GM12878 (cell line): ENCODE results near the gene TPD52L2. TPM values are rescaled to one million over a fixed set of nuclear protein-coding genes. Genes with fewer than 3 reads are reported as not detected.

Experiments used
- ATAC-seq: fragments of 200-7000 bp; cut with Tn5 transposase; 3 replicates; pipeline ENCODE4 v1.9.1; 2020; ENCODE audit warnings: mild to moderate bottlenecking, moderate library complexity
- BruUV-seq: library from RNA; stranded (reverse); fragments of 400-500 nt; replicated peaks from 2 replicates; lab custom pipeline; 2021; lab: Mats Ljungman, UMichigan
- CTCF ChIA-PET: fragments of 300-600 bp; sonication (Branson Sonifier 250); formaldehyde crosslinking; extraction: SDS; loops from one replicate; lab custom pipeline; 2021; ENCODE audit warnings: inconsistent platforms; lab: Yijun Ruan, JAX
- POLR2A ChIA-PET: fragments of 350-600 bp; formaldehyde crosslinking; extraction: SDS; loops from one replicate; lab custom pipeline; 2021; ENCODE audit warnings: inconsistent platforms; lab: Charles Lee
- RAD21 ChIA-PET: fragments of 300-600 bp; sonication (Branson Sonifier 250); formaldehyde crosslinking; loops from one replicate; lab custom pipeline; 2023; ENCODE audit warnings: antibody characterized with exemption; ENCODE audit not compliant: unreplicated experiment; lab: Charles Lee
- SMC1A ChIA-PET: fragments of 300-600 bp; sonication (Branson Sonifier 250); formaldehyde crosslinking; loops from one replicate; lab custom pipeline; 2023; ENCODE audit not compliant: unreplicated experiment, uncharacterized antibody; lab: Charles Lee
- DNase-seq: peaks from one replicate; pipeline ENCODE4 v3.0.0-alpha.2; 2011; ENCODE audit warnings: low read depth, low spot score
- FAIRE-seq: peaks from 3 replicates; lab custom pipeline; 2011; peaks lifted over from hg19 to GRCh38; lab: Jason Lieb, UNC
- H2AFZ ChIP-seq: 2 replicates; pipeline ENCODE4 v1.6.0; 2011; ENCODE audit warnings: low read depth, low read length, control low read depth; ENCODE audit not compliant: control insufficient read depth
- H3K27ac ChIP-seq: 2 replicates; pipeline ENCODE4 v1.5.1; 2011; ENCODE audit warnings: control low read depth; ENCODE audit not compliant: control insufficient read depth, insufficient read depth
- H3K27me3 ChIP-seq, 2 experiments: replicated peaks in 1 of 2; 2 replicates each; pipeline versions ENCODE4 v1.6.0 to v1.6.1; 2011; ENCODE audit warnings: low read length in 1 of 2; ENCODE audit not compliant: control insufficient read depth in 2 of 2, insufficient read depth in 2 of 2
- H3K36me3 ChIP-seq, 2 experiments: 2 replicates each; pipeline ENCODE4 v1.5.1; 2011; ENCODE audit warnings: low read length in 1 of 2; ENCODE audit not compliant: control insufficient read depth in 2 of 2, insufficient read depth in 2 of 2
- H3K4me1 ChIP-seq: 2 replicates; pipeline ENCODE4 v1.6.1; 2011; ENCODE audit warnings: mild to moderate bottlenecking, low read length, moderate library complexity, mixed read lengths; ENCODE audit not compliant: control insufficient read depth, insufficient read depth
- H3K4me2 ChIP-seq: 2 replicates; pipeline ENCODE4 v1.6.0; 2011; ENCODE audit warnings: control low read depth; ENCODE audit not compliant: control insufficient read depth, insufficient read depth
- H3K4me3 ChIP-seq: fragments of 200-600 bp; sonication (generic); 2 replicates; pipeline ENCODE4 v1.5.1; 2016
- H3K79me2 ChIP-seq: 2 replicates; pipeline ENCODE4 v1.6.0; 2011; ENCODE audit warnings: low read length; ENCODE audit not compliant: control insufficient read depth, insufficient read depth
- H3K9ac ChIP-seq: 2 replicates; pipeline ENCODE4 v1.8.0; 2011; ENCODE audit warnings: low read length, control low read depth, mixed read lengths; ENCODE audit not compliant: control insufficient read depth, insufficient read depth
- H3K9me3 ChIP-seq: replicated peaks from 3 replicates; pipeline ENCODE4 v1.5.1; 2011; ENCODE audit warnings: mild to moderate bottlenecking, low read length; ENCODE audit not compliant: control insufficient read depth, insufficient read depth
- H4K20me1 ChIP-seq: 2 replicates; pipeline ENCODE4 v1.6.0; 2011; ENCODE audit not compliant: control insufficient read depth, insufficient read depth
- EGR1 ChIP-seq, 2 experiments: IDR thresholded peaks; 1 replicate in 1 of 2; 2 replicates in 1 of 2; pipeline ENCODE4 v1.6.1; 2011 to 2012; ENCODE audit warnings: low read depth in 2 of 2, low read length in 2 of 2, borderline replicate concordance in 1 of 2, mild to moderate bottlenecking in 1 of 2, moderate library complexity in 1 of 2
- MEF2A ChIP-seq: IDR thresholded peaks from 2 replicates; pipeline ENCODE4 v1.6.1; 2011; ENCODE audit warnings: low read depth, mild to moderate bottlenecking, low read length, moderate library complexity; ENCODE audit not compliant: insufficient read depth
- POU2F2 ChIP-seq: IDR thresholded peaks from 3 replicates; pipeline ENCODE4 v1.6.1; 2011; ENCODE audit warnings: low read depth, mild to moderate bottlenecking, low read length, borderline replicate concordance
- TCF12 ChIP-seq: IDR thresholded peaks from 2 replicates; pipeline ENCODE4 v1.6.1; 2011; ENCODE audit warnings: low read depth, mild to moderate bottlenecking, low read length
- WGBS: methylation state at CpG from one replicate; pipeline ENCODE4 v1.1.6; 2016; ENCODE audit warnings: low lambda C conversion rate; ENCODE audit not compliant: insufficient replicate concordance, insufficient coverage; ENCODE audit errors: missing lambda C conversion rate; 5-methylcytosine and 5-hydroxymethylcytosine counted together
- in situ Hi-C: fragments of 300-500 bp; cut with MboI; formaldehyde crosslinking; loops from 9 replicates; pipeline ENCODE4 v1.14.3; 2018; ENCODE audit warnings: mixed read lengths
- intact Hi-C: fragments of 100-400 bp; cut with micrococcal nuclease; formaldehyde crosslinking; loops from one replicate; pipeline ENCODE4 v1.14.2; 2022; ENCODE audit not compliant: unreplicated experiment
- polyA plus RNA-seq, 11 experiments: library from polyadenylated mRNA; depleted of rRNA in 4 of 11; unstranded in 6 of 11; stranded (reverse) in 5 of 11; fragments of >200 nt; fragmentation: Nextera tagmentation in 4 of 11; fragmentation: Illumina TruSeq in 1 of 11; extraction: Ambion mirVana in 4 of 11; extraction: Trizol in 1 of 11; gene quantifications; 1 replicate in 1 of 11; 2 replicates in 10 of 11; pipeline versions ENCODE4 v1.2.1 to v1.2.3, GENCODE V29; 2011 to 2016; ENCODE audit warnings: inconsistent platforms in 2 of 11, missing spikeins in 2 of 11, low read depth in 1 of 11
- total RNA-seq, 4 experiments: library from RNA; depleted of rRNA in 3 of 4; stranded (reverse); fragments of >200 nt in 3 of 4; fragmentation: Illumina TruSeq in 1 of 4; extraction: Trizol in 1 of 4; gene quantifications; 2 replicates each; pipeline versions ENCODE4 v1.2.1 to v1.2.3, GENCODE V29; 2013 to 2021
- TF ChIP-seq, protein P1 (sequence below): fragments of 450-650 bp; IDR thresholded peaks from 2 replicates; pipeline ENCODE4 v1.6.1; 2018; ENCODE audit warnings: mild to moderate bottlenecking, low read depth, moderate library complexity; ENCODE audit not compliant: partially characterized antibody

TPD52L2 gene
- total and polyA plus RNA-seq, 10 of the 15 experiments (the other 5 are each of a cell fraction or from before 2014, with no cell fraction given) = 1.6 to 71.0 (median 46.3) TPM

DNA sequence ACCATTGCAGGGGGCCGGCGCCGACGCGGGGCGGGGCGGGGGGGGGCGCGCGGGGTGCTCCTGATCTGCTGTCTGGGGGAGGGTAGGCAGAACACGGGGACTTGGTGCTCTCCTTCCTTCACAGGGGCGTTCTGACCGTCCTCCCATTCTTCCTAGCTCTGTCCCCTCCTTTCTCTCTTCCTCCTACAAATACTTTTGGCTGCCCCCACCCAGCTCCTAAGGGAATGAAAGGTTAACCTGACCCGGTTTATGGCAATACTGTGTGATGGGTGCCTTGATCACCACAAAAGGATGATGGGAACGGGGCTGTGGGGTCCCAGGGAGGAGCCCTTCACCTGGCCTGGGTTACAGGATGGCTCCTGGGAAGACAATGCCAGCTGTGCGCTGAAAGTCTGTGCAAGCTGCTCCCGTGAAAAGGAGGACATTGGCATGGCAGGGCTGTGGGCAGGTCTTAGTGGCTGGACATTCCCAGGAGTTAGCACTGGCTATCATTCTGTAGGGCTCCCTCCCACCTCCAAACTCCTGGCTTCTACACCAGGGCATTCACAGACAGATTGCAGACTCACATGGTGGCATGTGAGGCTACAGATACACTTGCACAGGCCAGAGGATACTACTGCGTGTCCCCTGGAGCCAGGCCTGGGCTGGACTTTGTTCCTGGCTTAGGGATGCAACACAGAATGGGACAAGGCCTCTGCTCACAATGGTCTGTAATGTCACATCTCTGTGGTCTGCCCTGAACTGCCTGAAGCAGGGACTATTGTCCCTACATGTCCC, 1.9 kb upstream of the TPD52L2 start:
- no peaks in the 10 kb centered on the region for H4K20me1 ChIP-seq
- TF ChIP-seq, protein P1, sequence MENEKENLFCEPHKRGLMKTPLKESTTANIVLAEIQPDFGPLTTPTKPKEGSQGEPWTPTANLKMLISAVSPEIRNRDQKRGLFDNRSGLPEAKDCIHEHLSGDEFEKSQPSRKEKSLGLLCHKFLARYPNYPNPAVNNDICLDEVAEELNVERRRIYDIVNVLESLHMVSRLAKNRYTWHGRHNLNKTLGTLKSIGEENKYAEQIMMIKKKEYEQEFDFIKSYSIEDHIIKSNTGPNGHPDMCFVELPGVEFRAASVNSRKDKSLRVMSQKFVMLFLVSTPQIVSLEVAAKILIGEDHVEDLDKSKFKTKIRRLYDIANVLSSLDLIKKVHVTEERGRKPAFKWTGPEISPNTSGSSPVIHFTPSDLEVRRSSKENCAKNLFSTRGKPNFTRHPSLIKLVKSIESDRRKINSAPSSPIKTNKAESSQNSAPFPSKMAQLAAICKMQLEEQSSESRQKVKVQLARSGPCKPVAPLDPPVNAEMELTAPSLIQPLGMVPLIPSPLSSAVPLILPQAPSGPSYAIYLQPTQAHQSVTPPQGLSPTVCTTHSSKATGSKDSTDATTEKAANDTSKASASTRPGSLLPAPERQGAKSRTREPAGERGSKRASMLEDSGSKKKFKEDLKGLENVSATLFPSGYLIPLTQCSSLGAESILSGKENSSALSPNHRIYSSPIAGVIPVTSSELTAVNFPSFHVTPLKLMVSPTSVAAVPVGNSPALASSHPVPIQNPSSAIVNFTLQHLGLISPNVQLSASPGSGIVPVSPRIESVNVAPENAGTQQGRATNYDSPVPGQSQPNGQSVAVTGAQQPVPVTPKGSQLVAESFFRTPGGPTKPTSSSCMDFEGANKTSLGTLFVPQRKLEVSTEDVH = no peak
- no peak for TF ChIP-seq MEF2A
- TF ChIP-seq POU2F2 = no peak
- TF ChIP-seq EGR1 (IDR thresholded peaks at IDR 0.05; ENCODE audit: borderline replicate concordance in 1 of 2, low read depth in 2 of 2, low read length in 2 of 2) = no peak
- TF ChIP-seq TCF12 = no peak
- 80% methylated on average over 18 of the region's 18 CpGs for WGBS
- POLR2A ChIA-PET = interaction anchor here (0.5 to 1.2 kb wide), 3 partner anchors 11 to 325 kb away, joined by 3 to 4 read pairs (median 3); no protein-coding TSS in a partner anchor
- H3K4me1 ChIP-seq = peaks cover 19% of the 10 kb centered on the region
- peak overlapping the region; percentile 100 for H3K4me2 ChIP-seq
- RAD21 ChIA-PET = interaction anchor here (0.8 to 3.2 kb wide), 11 partner anchors 12 to 325 kb away, joined by 3 to 18 read pairs (median 4); partner anchors contain the start of genes ARFRP1, PRPF6, PTK6 and ZGPAT
- peak overlapping the region; percentile 90 for H3K27ac ChIP-seq
- no peaks in the 10 kb centered on the region for H3K27me3 ChIP-seq
- H3K79me2 ChIP-seq = peaks cover 33% of the 10 kb centered on the region
- H3K9me3 ChIP-seq = no peaks in the 10 kb centered on the region
- intact Hi-C loops (loop anchor here (10.0 kb wide), 1 partner anchor 192 kb away; no protein-coding TSS in a partner anchor), in situ Hi-C loops (no loop called here)
- H3K36me3 ChIP-seq = peaks cover 0 to 4% of the 10 kb centered on the region in 2 experiments; a peak in 3 of 4 replicates
- no peak overlapping the region; the same call in 1 of the 2 replicates for H2AFZ ChIP-seq
- DNase-seq (no peak), ATAC-seq (no peak), FAIRE-seq (no peak)
- BruUV-seq = no TSS peak
- SMC1A ChIA-PET = interaction anchor here (1.1 to 3.5 kb wide), 4 partner anchors 9 to 325 kb away, joined by 4 to 19 read pairs (median 6); partner anchors contain the start of gene PTK6
- peak overlapping the region; percentile 96 for H3K4me3 ChIP-seq
- H3K9ac ChIP-seq = peak overlapping the region; percentile 82
- CTCF ChIA-PET = interaction anchor here (0.7 to 4.4 kb wide), 15 partner anchors 12 to 326 kb away, joined by 3 to 38 read pairs (median 4); partner anchors contain the start of genes ARFRP1, HELZ2, LIME1 and PTK6
